Natural killer cell (primary cell): ENCODE data around the gene NUB1. TPM values are rescaled to one million over a fixed set of nuclear protein-coding genes. Genes with fewer than 3 reads are reported as not detected.

Source experiments
- ATAC-seq, 3 donors: fragments of 150-1000 bp in 2 of 3; fragments of 200-7000 bp in 1 of 3; cut with Tn5 transposase; 1 replicate in 1 of 3; 2 replicates in 2 of 3; pipeline ENCODE4 v1.10.0; 2021; ENCODE audit warnings: mild to moderate bottlenecking in 2 of 3, moderate library complexity in 2 of 3
- DNase-seq, 2 donors: peaks; one replicate each; pipeline versions ENCODE4 v3.0.0 to v3.0.0-alpha.2; 2013 to 2021; ENCODE audit warnings: mixed read lengths in 1 of 2
- H3K27ac ChIP-seq: one replicate; pipeline ENCODE4 v1.5.1; 2013; ENCODE audit warnings: mild to moderate bottlenecking, low read length
- H3K27me3 ChIP-seq: one replicate; pipeline ENCODE4 v1.6.1; 2013; ENCODE audit warnings: low read length; ENCODE audit not compliant: control insufficient read depth, insufficient read depth
- H3K36me3 ChIP-seq: one replicate; pipeline ENCODE4 v1.6.1; 2013; ENCODE audit warnings: low read length; ENCODE audit not compliant: control insufficient read depth, insufficient read depth
- H3K4me1 ChIP-seq: one replicate; pipeline ENCODE4 v1.6.1; 2013; ENCODE audit warnings: low read length; ENCODE audit not compliant: control insufficient read depth, insufficient read depth
- H3K4me3 ChIP-seq: one replicate; pipeline ENCODE4 v1.5.1; 2013; ENCODE audit warnings: low read length
- H3K9me3 ChIP-seq: one replicate; pipeline ENCODE4 v1.6.1; 2013; ENCODE audit warnings: low read length; ENCODE audit not compliant: control insufficient read depth, insufficient read depth
- H3K27ac Mint-ChIP-seq, 2 donors: one replicate each; pipeline ENCODE4 v1.8.0; 2022; ENCODE audit warnings: mild to moderate bottlenecking in 2 of 2, mixed read lengths in 2 of 2, moderate library complexity in 1 of 2
- H3K27me3 Mint-ChIP-seq, 2 donors: one replicate each; pipeline ENCODE4 v1.8.0; 2022; ENCODE audit warnings: low read depth in 2 of 2, mixed read lengths in 2 of 2
- H3K36me3 Mint-ChIP-seq: one replicate; pipeline ENCODE4 v1.8.0; 2022; ENCODE audit warnings: mixed read lengths
- H3K4me1 Mint-ChIP-seq, 2 donors: one replicate each; pipeline ENCODE4 v1.8.0; 2022; ENCODE audit warnings: mixed read lengths in 2 of 2
- H3K4me3 Mint-ChIP-seq: one replicate; pipeline ENCODE4 v1.8.0; 2022; ENCODE audit warnings: mild to moderate bottlenecking, moderate library complexity, mixed read lengths
- H3K9me3 Mint-ChIP-seq, 2 donors: one replicate each; pipeline ENCODE4 v1.8.0; 2022; ENCODE audit warnings: mixed read lengths in 2 of 2
- CTCF ChIP-seq: fragments of 200-600 bp; IDR thresholded peaks from one replicate; pipeline ENCODE4 v1.8.0; 2022; ENCODE audit warnings: antibody characterized with exemption
- WGBS: methylation state at CpG from one replicate; pipeline ENCODE4 v1.1.7; 2013; ENCODE audit warnings: missing lambda C conversion rate; ENCODE audit not compliant: insufficient coverage; 5-methylcytosine and 5-hydroxymethylcytosine counted together
- intact Hi-C: fragments of 100-400 bp; cut with micrococcal nuclease; formaldehyde crosslinking; loops from one replicate; pipeline ENCODE4 v1.14.2; 2022
- total RNA-seq, 4 donors: library from RNA; stranded (reverse); fragments of 120-200 nt in 1 of 4; gene quantifications; one replicate each; pipeline versions ENCODE4 v1.2.3 to v1.2.4, GENCODE V29; 2013 to 2022

The NUB1 gene
- total RNA-seq, 3 donors from 2014 or later (not counting 1 experiment from before 2014, with no cell fraction given): 110 to 113 (median 111) TPM

GRCh38 chr7:151390598-151391357 is 49.2 kb downstream of the NUB1 start:
- Mint-ChIP-seq H3K9me3 (no peaks in the 10 kb centered on the region), H3K36me3 (no peaks in the 10 kb centered on the region), H3K4me3 (no peak overlapping the region), H3K4me1 (peaks cover 0 to 5% of the 10 kb centered on the region in 2 donors), H3K27me3 (peaks cover 5 to 6% of the 10 kb centered on the region in 2 donors), H3K27ac (no peak overlapping the region)
- no peak overlapping the region for H3K4me3 ChIP-seq
- no peak overlapping the region for H3K27ac ChIP-seq
- no peaks in the 10 kb centered on the region for H3K27me3 ChIP-seq
- no peaks in the 10 kb centered on the region for H3K4me1 ChIP-seq
- DNase-seq (no peak), ATAC-seq (no peak)
- intact Hi-C loops: no loop called here
- no peaks in the 10 kb centered on the region for H3K36me3 ChIP-seq
- WGBS: 69% methylated on average over 25 of the region's 25 CpGs
- no peak for TF ChIP-seq CTCF
- H3K9me3 ChIP-seq: no peaks in the 10 kb centered on the region

DNA sequence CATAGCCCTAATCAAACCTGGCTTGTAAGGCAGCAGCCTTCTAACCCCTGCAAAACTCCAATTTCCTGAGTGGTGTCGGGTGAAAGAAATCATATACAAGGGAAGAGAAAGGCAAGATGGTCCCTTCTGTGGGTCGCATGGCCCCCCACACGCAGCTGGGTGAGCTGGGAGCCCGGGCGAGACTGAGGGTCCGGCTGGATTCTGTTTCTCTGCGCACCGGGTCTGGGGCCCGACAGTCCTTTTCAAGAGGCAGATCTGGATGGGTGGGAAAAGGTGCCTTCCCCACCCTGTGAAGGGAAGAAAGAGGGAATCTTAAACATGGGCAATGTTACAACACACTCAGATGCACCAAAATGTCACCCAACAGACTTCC is 49.7 kb downstream of the NUB1 start:
- no peak overlapping the region for H3K27ac ChIP-seq
- no peaks in the 10 kb centered on the region for H3K36me3 Mint-ChIP-seq
- H3K4me1 ChIP-seq: no peaks in the 10 kb centered on the region
- intact Hi-C loops: no loop called here
- no peaks in the 10 kb centered on the region for H3K36me3 ChIP-seq
- no peaks in the 10 kb centered on the region for H3K27me3 ChIP-seq
- no peak overlapping the region for H3K4me3 ChIP-seq
- DNase-seq: no peak
- H3K27me3 Mint-ChIP-seq: peaks cover 3 to 5% of the 10 kb centered on the region in 2 donors
- H3K9me3 ChIP-seq: no peaks in the 10 kb centered on the region
- H3K4me1 Mint-ChIP-seq: peaks cover 0 to 5% of the 10 kb centered on the region in 2 donors
- no peak for ATAC-seq
- no peak overlapping the region for H3K27ac Mint-ChIP-seq
- 90% methylated on average over 9 of the region's 9 CpGs for WGBS
- H3K4me3 Mint-ChIP-seq: no peak overlapping the region
- H3K9me3 Mint-ChIP-seq: no peaks in the 10 kb centered on the region
- TF ChIP-seq CTCF: no peak

DNA sequence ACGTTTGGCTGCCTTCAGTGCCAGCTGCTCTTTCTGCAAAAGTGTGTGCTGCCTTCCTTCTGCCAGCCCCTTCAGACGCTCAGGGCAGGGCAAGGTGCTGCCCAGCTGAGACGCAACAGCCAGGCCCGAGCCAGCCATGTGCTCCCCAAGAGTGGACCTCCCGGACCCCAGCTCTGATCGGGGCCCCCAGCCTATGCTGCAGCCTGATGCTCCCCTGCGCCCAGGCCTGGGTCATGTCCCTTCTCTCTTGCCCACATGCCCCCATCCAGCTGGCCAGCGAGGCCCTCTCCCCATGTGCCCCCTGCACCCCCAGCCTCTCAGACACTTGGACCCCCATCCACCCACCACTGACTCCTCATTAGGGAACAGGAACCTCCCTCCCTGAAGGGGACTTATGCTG is 50.4 kb downstream of the NUB1 start:
- DNase-seq (no peak), ATAC-seq (no peak)
- no peaks in the 10 kb centered on the region for H3K36me3 ChIP-seq
- no peaks in the 10 kb centered on the region for H3K9me3 ChIP-seq
- Mint-ChIP-seq H3K9me3 (no peaks in the 10 kb centered on the region), H3K27me3 (peaks cover 3 to 5% of the 10 kb centered on the region in 2 donors), H3K27ac (no peak overlapping the region), H3K4me1 (peaks cover 0 to 5% of the 10 kb centered on the region in 2 donors), H3K4me3 (no peak overlapping the region), H3K36me3 (no peaks in the 10 kb centered on the region)
- H3K27me3 ChIP-seq: no peaks in the 10 kb centered on the region
- H3K27ac ChIP-seq: no peak overlapping the region
- intact Hi-C loops: no loop called here
- WGBS: 86% methylated on average over 8 of the region's 8 CpGs
- H3K4me1 ChIP-seq: no peaks in the 10 kb centered on the region
- no peak for TF ChIP-seq CTCF
- no peak overlapping the region for H3K4me3 ChIP-seq

- Histone ChIP-seq H3K4me3 (no peak overlapping the region), H3K36me3 (no peaks in the 10 kb centered on the region), H3K27ac (no peak overlapping the region), H3K27me3 (no peaks in the 10 kb centered on the region), H3K9me3 (no peaks in the 10 kb centered on the region), H3K4me1 (no peaks in the 10 kb centered on the region)
- no peak for ATAC-seq
- H3K4me3 Mint-ChIP-seq: no peak overlapping the region
- peaks cover 3 to 5% of the 10 kb centered on the region in 2 donors for H3K27me3 Mint-ChIP-seq
- H3K4me1 Mint-ChIP-seq: peaks cover 0 to 5% of the 10 kb centered on the region in 2 donors
- no peaks in the 10 kb centered on the region for H3K9me3 Mint-ChIP-seq
- intact Hi-C loops: no loop called here
- no peak for DNase-seq
- no peak overlapping the region for H3K27ac Mint-ChIP-seq
- no peaks in the 10 kb centered on the region for H3K36me3 Mint-ChIP-seq
- WGBS: 89% methylated on average over 13 of the region's 13 CpGs
- TF ChIP-seq CTCF: no peak
These were observed 50.8 kb downstream of the NUB1 start for GRCh38 chr7:151392426-151392825.
